Liver (tissue), 9 donors: ENCODE measurements around the gene PRKN. TPM values are rescaled to one million over a fixed set of nuclear protein-coding genes. Genes with fewer than 3 reads are reported as not detected.

Experiments
- DNase-seq: peaks from one replicate; pipeline ENCODE4 v3.0.0-alpha.2; 2017; ENCODE audit warnings: low spot score
- H3K27ac ChIP-seq, 2 donors: one replicate each; pipeline ENCODE4 v1.7.0; 2013; ENCODE audit warnings: inconsistent platforms in 2 of 2, low read length in 2 of 2, control low read depth in 1 of 2, low read depth in 1 of 2, mild to moderate bottlenecking in 1 of 2
- H3K27me3 ChIP-seq, 4 donors: one replicate each; pipeline versions ENCODE4 v1.6.1 to v1.7.0; 2013; ENCODE audit warnings: low read length in 3 of 4, inconsistent platforms in 1 of 4, mild to moderate bottlenecking in 1 of 4, moderate library complexity in 1 of 4; ENCODE audit not compliant: control insufficient read depth in 4 of 4, insufficient read depth in 4 of 4
- H3K36me3 ChIP-seq, 4 donors: one replicate each; pipeline versions ENCODE4 v1.6.1 to v1.7.0; 2013; ENCODE audit warnings: low read length in 3 of 4, mild to moderate bottlenecking in 3 of 4, low read depth in 1 of 4, moderate library complexity in 1 of 4; ENCODE audit not compliant: control insufficient read depth in 4 of 4, insufficient read depth in 3 of 4
- H3K4me1 ChIP-seq, 4 donors: one replicate each; pipeline versions ENCODE4 v1.6.1 to v1.7.0; 2013; ENCODE audit warnings: low read length in 3 of 4, mild to moderate bottlenecking in 3 of 4, moderate library complexity in 1 of 4; ENCODE audit not compliant: control insufficient read depth in 4 of 4, insufficient read depth in 4 of 4
- H3K4me3 ChIP-seq, 3 donors: one replicate each; pipeline versions ENCODE4 v1.6.1 to v1.7.0; 2013; ENCODE audit warnings: low read length in 3 of 3, control low read depth in 1 of 3, low read depth in 1 of 3, mild to moderate bottlenecking in 1 of 3
- H3K9ac ChIP-seq, 2 donors: one replicate each; pipeline ENCODE4 v1.7.0; 2013; ENCODE audit warnings: low read length in 2 of 2, mild to moderate bottlenecking in 2 of 2, moderate library complexity in 2 of 2, control low read depth in 1 of 2, low read depth in 1 of 2
- H3K9me3 ChIP-seq, 4 donors: one replicate each; pipeline versions ENCODE4 v1.6.1 to v1.7.0; 2013; ENCODE audit warnings: low read length in 3 of 4; ENCODE audit not compliant: control insufficient read depth in 4 of 4
- EGR1 ChIP-seq, 2 donors: IDR thresholded peaks; 2 replicates each; pipeline ENCODE4 v1.6.1; 2016 to 2018; ENCODE audit warnings: antibody characterized with exemption in 2 of 2, low read depth in 2 of 2
- FOXA1 ChIP-seq: IDR thresholded peaks from 2 replicates; pipeline ENCODE4 v1.6.1; 2016; ENCODE audit warnings: antibody characterized with exemption
- FOXA2 ChIP-seq: IDR thresholded peaks from 2 replicates; pipeline ENCODE4 v1.6.1; 2016; ENCODE audit warnings: antibody characterized with exemption
- GABPA ChIP-seq, 2 donors: IDR thresholded peaks in 1 of 2; conservative IDR thresholded peaks in 1 of 2; 2 replicates each; pipeline ENCODE4 v1.6.1; 2016; ENCODE audit warnings: antibody characterized with exemption in 2 of 2, mild to moderate bottlenecking in 1 of 2, moderate library complexity in 1 of 2
- HNF4A ChIP-seq, 2 donors: conservative IDR thresholded peaks; 2 replicates each; pipeline ENCODE4 v1.6.1; 2016; ENCODE audit warnings: antibody characterized with exemption in 2 of 2, mild to moderate bottlenecking in 2 of 2
- HNF4G ChIP-seq: IDR thresholded peaks from 2 replicates; pipeline ENCODE4 v1.6.1; 2016; ENCODE audit warnings: antibody characterized with exemption
- JUND ChIP-seq, 2 donors: IDR thresholded peaks; 2 replicates each; pipeline ENCODE4 v1.6.1; 2016; ENCODE audit warnings: antibody characterized with exemption in 2 of 2
- MAX ChIP-seq: IDR thresholded peaks from 2 replicates; pipeline ENCODE4 v1.6.1; 2016; ENCODE audit warnings: antibody characterized with exemption
- NR2F2 ChIP-seq: IDR thresholded peaks from 2 replicates; pipeline ENCODE4 v1.6.1; 2016; ENCODE audit warnings: antibody characterized with exemption
- RAD21 ChIP-seq, 2 donors: IDR thresholded peaks; 2 replicates each; pipeline ENCODE4 v1.6.1; 2016; ENCODE audit warnings: antibody characterized with exemption in 2 of 2, mild to moderate bottlenecking in 2 of 2
- RXRA ChIP-seq, 2 donors: IDR thresholded peaks; 2 replicates each; pipeline ENCODE4 v1.6.1; 2017 to 2018; ENCODE audit warnings: antibody characterized with exemption in 2 of 2, mild to moderate bottlenecking in 1 of 2
- SP1 ChIP-seq: IDR thresholded peaks from 2 replicates; pipeline ENCODE4 v1.6.1; 2018; ENCODE audit warnings: antibody characterized with exemption, mild to moderate bottlenecking
- TAF1 ChIP-seq: conservative IDR thresholded peaks from 2 replicates; pipeline ENCODE4 v1.6.1; 2016; ENCODE audit warnings: antibody characterized with exemption, mild to moderate bottlenecking
- YY1 ChIP-seq: IDR thresholded peaks from 2 replicates; pipeline ENCODE4 v1.6.1; 2016; ENCODE audit warnings: antibody characterized with exemption, mild to moderate bottlenecking
- WGBS: extraction: QIAGEN DNeasy Blood & Tissue Kit; methylation state at CpG from one replicate; pipeline ENCODE4 v1.1.7; 2013; 5-methylcytosine and 5-hydroxymethylcytosine counted together
- polyA plus RNA-seq, 2 donors: library from polyadenylated mRNA; stranded (reverse) in 1 of 2; unstranded in 1 of 2; fragments of 200-250 nt in 1 of 2; fragments of >200 nt in 1 of 2; fragmentation: Nextera tagmentation in 1 of 2; extraction: Ambion mirVana in 1 of 2; gene quantifications; one replicate each; pipeline versions ENCODE4 v1.2.1 to v1.2.3, GENCODE V29; 2013 to 2015
- total RNA-seq, 2 donors: library from RNA; depleted of rRNA; stranded (reverse); fragments of >200 nt; gene quantifications; one replicate each; pipeline ENCODE4 v1.2.3, GENCODE V29; 2014
- TF ChIP-seq, protein P1 (sequence below): IDR thresholded peaks from 2 replicates; pipeline ENCODE4 v1.6.1; 2016; ENCODE audit warnings: antibody characterized with exemption
- TF ChIP-seq, protein P2 (sequence below): fragments of 150-350 bp; IDR thresholded peaks from 2 replicates; pipeline ENCODE4 v1.5.1; 2017; ENCODE audit warnings: improper control_type of control experiment, low read depth, low read length; ENCODE audit not compliant: missing input control
- TF ChIP-seq, protein P3 (sequence below): IDR thresholded peaks from 2 replicates; pipeline ENCODE4 v1.6.1; 2016; ENCODE audit warnings: antibody characterized with exemption
- donor health status: healthy.
- donor health status: healthy.
- donor health status: healthy.
- donor health status: healthy.
- donor health status: healthy.

The PRKN gene
- total and polyA plus RNA-seq, 4 donors: 0.47 to 4.1 (median 3.2) TPM

GRCh38 chr6:162078126-162078525, 649.4 kb downstream of the PRKN start:
- H3K4me3 ChIP-seq: no peak overlapping the region
- TF ChIP-seq, protein P1, sequence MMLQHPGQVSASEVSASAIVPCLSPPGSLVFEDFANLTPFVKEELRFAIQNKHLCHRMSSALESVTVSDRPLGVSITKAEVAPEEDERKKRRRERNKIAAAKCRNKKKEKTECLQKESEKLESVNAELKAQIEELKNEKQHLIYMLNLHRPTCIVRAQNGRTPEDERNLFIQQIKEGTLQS: no peak
- TF ChIP-seq JUND (IDR thresholded peaks at IDR 0.05) (no peak), SP1 (no peak), GABPA (IDR thresholded peaks at IDR 0.05 in 1 of 2, conservative IDR thresholded peaks at IDR 0.05 in 1 of 2) (no peak), HNF4A (conservative IDR thresholded peaks at IDR 0.05) (no peak), MAX (no peak), HNF4G (no peak), YY1 (no peak)
- H3K27ac ChIP-seq: no peak overlapping the region
- no peaks in the 10 kb centered on the region for H3K36me3 ChIP-seq
- no peak overlapping the region for H3K9ac ChIP-seq
- no peaks in the 10 kb centered on the region for H3K9me3 ChIP-seq
- 63% methylated on average over 3 of the region's 3 CpGs for WGBS
- no peaks in the 10 kb centered on the region for H3K27me3 ChIP-seq
- H3K4me1 ChIP-seq: no peaks in the 10 kb centered on the region
- DNase-seq: no peak

DNA sequence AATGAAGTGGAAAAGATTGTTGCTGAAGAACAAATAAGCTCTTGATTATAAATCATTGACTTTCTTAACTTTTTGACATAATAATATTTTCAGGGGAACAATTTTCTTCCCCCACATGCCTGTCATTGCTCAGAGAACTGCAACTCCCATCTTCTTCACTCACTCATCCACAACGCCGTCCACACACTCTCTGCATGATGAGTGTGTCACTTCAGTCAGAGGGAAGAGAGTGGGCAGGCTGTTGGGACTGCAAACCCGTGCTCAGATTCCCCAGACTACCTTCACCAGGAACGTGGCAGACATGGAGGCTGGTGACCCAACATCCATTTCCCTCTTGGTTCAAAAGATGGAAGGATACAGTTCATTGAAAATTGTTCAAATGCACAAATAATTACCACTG, 650.8 kb downstream of the PRKN start:
- Histone ChIP-seq H3K9me3 (no peaks in the 10 kb centered on the region), H3K27ac (no peak overlapping the region), H3K9ac (no peak overlapping the region), H3K36me3 (no peaks in the 10 kb centered on the region), H3K4me1 (no peaks in the 10 kb centered on the region), H3K27me3 (no peaks in the 10 kb centered on the region), H3K4me3 (no peak overlapping the region)
- WGBS: 87% methylated on average over 4 of the region's 4 CpGs
- TF ChIP-seq, protein P2, sequence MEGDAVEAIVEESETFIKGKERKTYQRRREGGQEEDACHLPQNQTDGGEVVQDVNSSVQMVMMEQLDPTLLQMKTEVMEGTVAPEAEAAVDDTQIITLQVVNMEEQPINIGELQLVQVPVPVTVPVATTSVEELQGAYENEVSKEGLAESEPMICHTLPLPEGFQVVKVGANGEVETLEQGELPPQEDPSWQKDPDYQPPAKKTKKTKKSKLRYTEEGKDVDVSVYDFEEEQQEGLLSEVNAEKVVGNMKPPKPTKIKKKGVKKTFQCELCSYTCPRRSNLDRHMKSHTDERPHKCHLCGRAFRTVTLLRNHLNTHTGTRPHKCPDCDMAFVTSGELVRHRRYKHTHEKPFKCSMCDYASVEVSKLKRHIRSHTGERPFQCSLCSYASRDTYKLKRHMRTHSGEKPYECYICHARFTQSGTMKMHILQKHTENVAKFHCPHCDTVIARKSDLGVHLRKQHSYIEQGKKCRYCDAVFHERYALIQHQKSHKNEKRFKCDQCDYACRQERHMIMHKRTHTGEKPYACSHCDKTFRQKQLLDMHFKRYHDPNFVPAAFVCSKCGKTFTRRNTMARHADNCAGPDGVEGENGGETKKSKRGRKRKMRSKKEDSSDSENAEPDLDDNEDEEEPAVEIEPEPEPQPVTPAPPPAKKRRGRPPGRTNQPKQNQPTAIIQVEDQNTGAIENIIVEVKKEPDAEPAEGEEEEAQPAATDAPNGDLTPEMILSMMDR: no peak
- no peak for TF ChIP-seq TAF1
- TF ChIP-seq JUND (IDR thresholded peaks at IDR 0.05): no peak
- TF ChIP-seq GABPA (IDR thresholded peaks at IDR 0.05 in 1 of 2, conservative IDR thresholded peaks at IDR 0.05 in 1 of 2): no peak
- TF ChIP-seq, protein P1: no peak
- TF ChIP-seq SP1: no peak
- no peak for TF ChIP-seq RXRA (IDR thresholded peaks at IDR 0.05)
- no peak for TF ChIP-seq YY1
- no peak for DNase-seq

DNA sequence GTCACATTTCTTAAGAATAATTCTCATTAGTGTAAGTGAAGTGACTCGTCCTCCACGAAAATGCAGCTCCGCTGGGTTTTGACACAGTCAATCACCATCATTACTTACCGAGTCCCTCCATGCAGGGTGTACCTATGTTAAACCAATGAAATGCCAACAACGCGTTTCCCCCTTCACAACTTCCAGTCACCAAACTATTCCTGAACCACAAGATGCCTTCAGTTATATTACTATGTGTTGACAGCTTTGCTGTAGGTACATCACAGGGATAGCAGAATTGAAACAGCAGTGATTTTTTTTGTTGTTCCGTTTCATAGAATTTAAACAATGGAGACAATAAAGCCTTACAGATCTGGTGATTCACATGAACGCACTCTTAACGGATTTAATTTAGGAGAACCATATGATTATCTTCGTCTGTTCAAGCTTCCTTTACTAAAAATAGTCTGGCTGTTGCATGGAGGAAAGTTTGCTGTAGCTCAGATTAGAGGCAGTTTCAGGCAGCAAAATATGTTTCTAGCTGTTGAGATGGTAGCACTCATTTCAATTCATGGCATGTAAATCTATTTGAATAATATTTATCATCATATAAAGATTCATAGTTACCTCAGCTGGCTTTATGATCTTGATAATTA, 652.8 kb downstream of the PRKN start:
- Histone ChIP-seq H3K4me3 (no peak overlapping the region), H3K27ac (no peak overlapping the region), H3K36me3 (no peaks in the 10 kb centered on the region), H3K9me3 (no peaks in the 10 kb centered on the region), H3K4me1 (no peaks in the 10 kb centered on the region), H3K9ac (no peak overlapping the region), H3K27me3 (no peaks in the 10 kb centered on the region)
- 93% methylated on average over 10 of the region's 10 CpGs for WGBS
- DNase-seq: no peak
- no peak for TF ChIP-seq SP1
- no peak for TF ChIP-seq MAX
- TF ChIP-seq, protein P1: no peak
- TF ChIP-seq RXRA (IDR thresholded peaks at IDR 0.05): no peak
- no peak for TF ChIP-seq FOXA2
- TF ChIP-seq, protein P3, sequence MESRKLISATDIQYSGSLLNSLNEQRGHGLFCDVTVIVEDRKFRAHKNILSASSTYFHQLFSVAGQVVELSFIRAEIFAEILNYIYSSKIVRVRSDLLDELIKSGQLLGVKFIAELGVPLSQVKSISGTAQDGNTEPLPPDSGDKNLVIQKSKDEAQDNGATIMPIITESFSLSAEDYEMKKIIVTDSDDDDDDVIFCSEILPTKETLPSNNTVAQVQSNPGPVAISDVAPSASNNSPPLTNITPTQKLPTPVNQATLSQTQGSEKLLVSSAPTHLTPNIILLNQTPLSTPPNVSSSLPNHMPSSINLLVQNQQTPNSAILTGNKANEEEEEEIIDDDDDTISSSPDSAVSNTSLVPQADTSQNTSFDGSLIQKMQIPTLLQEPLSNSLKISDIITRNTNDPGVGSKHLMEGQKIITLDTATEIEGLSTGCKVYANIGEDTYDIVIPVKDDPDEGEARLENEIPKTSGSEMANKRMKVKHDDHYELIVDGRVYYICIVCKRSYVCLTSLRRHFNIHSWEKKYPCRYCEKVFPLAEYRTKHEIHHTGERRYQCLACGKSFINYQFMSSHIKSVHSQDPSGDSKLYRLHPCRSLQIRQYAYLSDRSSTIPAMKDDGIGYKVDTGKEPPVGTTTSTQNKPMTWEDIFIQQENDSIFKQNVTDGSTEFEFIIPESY: no peak
- TF ChIP-seq EGR1 (IDR thresholded peaks at IDR 0.05; ENCODE audit: low read depth in 2 of 2): no peak
- no peak for TF ChIP-seq FOXA1
- TF ChIP-seq HNF4A (conservative IDR thresholded peaks at IDR 0.05): no peak
- no peak for TF ChIP-seq HNF4G
- no peak for TF ChIP-seq NR2F2
- TF ChIP-seq, protein P2: no peak
- no peak for TF ChIP-seq JUND (IDR thresholded peaks at IDR 0.05)
- TF ChIP-seq GABPA (IDR thresholded peaks at IDR 0.05 in 1 of 2, conservative IDR thresholded peaks at IDR 0.05 in 1 of 2): no peak
- TF ChIP-seq RAD21 (IDR thresholded peaks at IDR 0.05): no peak
